Measurements from ENCODE around the gene SCLT1.

Gene SCLT1

GRCh38 chr4:128835498-128836222, 257.7 kb downstream of the SCLT1 start:
- DNase-seq, result no peak
